Panc1 (cell line): ENCODE results near the gene ITPRIPL2.

Source experiments
- TCF7L2 ChIP-seq: IDR thresholded peaks from 2 replicates; pipeline ENCODE4 v1.6.1; 2011; ENCODE audit warnings: mild to moderate bottlenecking, low read depth, low read length, inconsistent platforms
- TF ChIP-seq, protein P1 (sequence below), 2 experiments: IDR thresholded peaks; 2 replicates each; pipeline ENCODE4 v1.6.1; 2011 to 2012; ENCODE audit warnings: low read depth in 2 of 2, control low read depth in 1 of 2, low read length in 1 of 2, mild to moderate bottlenecking in 1 of 2, moderate library complexity in 1 of 2; ENCODE audit not compliant: insufficient read depth in 1 of 2

DNA sequence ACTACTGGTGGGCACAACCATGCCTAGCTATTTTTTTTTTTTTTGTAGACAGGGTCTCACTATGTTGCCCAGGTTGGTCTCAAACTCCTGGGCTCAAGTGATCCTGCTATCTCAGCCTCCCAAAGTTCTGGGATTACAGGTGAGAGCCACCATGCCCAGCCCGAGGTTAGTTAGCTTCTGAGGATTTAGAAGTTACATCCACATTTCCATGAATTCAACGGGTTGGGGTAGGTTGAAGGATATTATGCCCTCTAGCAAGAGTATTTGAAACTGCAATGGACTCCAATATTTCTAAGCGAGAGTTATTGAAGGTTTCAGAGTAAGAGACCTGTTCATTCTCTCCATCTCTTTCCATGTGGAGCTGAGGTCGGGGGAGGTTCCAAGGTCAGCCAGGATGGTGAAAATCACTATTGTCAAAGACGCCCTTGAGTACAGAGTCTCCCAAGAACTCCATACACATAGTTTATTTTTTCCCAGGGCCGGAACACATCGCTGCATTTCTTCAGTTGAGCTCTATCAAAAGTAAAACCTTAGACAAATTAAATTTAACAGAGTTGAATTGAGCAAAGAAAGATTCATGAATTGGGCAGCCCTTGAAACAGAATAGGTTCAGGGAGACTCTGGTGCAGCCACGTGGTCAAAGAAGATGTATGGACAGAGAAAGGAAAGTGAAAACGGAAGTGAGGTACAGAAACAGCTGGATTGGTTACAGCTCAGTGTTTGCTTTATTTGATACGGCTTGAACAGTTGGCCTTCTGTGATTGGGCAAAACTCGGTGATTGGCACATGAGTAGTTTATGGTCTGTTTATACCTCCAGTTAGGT lies 19.0 kb upstream of the ITPRIPL2 start:
- TF ChIP-seq TCF7L2, result no peak
- TF ChIP-seq, protein P1, sequence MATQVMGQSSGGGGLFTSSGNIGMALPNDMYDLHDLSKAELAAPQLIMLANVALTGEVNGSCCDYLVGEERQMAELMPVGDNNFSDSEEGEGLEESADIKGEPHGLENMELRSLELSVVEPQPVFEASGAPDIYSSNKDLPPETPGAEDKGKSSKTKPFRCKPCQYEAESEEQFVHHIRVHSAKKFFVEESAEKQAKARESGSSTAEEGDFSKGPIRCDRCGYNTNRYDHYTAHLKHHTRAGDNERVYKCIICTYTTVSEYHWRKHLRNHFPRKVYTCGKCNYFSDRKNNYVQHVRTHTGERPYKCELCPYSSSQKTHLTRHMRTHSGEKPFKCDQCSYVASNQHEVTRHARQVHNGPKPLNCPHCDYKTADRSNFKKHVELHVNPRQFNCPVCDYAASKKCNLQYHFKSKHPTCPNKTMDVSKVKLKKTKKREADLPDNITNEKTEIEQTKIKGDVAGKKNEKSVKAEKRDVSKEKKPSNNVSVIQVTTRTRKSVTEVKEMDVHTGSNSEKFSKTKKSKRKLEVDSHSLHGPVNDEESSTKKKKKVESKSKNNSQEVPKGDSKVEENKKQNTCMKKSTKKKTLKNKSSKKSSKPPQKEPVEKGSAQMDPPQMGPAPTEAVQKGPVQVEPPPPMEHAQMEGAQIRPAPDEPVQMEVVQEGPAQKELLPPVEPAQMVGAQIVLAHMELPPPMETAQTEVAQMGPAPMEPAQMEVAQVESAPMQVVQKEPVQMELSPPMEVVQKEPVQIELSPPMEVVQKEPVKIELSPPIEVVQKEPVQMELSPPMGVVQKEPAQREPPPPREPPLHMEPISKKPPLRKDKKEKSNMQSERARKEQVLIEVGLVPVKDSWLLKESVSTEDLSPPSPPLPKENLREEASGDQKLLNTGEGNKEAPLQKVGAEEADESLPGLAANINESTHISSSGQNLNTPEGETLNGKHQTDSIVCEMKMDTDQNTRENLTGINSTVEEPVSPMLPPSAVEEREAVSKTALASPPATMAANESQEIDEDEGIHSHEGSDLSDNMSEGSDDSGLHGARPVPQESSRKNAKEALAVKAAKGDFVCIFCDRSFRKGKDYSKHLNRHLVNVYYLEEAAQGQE (IDR thresholded peaks at IDR 0.05; ENCODE audit: insufficient read depth in 1 of 2, low read depth in 2 of 2, low read length in 1 of 2), result no peak
